OCI-LY7 (cell line): ENCODE measurements around the gene PTP4A1. TPM values are rescaled to one million over a fixed set of nuclear protein-coding genes. Genes with fewer than 3 reads are reported as not detected.

Experiments
- BruUV-seq: library from RNA; stranded (reverse); fragments of 400-500 nt; replicated peaks from 2 replicates; lab custom pipeline; 2021; lab: Mats Ljungman, UMichigan
- CTCF ChIA-PET: fragments of 300-600 bp; sonication (Branson Sonifier 250); formaldehyde crosslinking; loops from one replicate; lab custom pipeline; 2022; ENCODE audit warnings: antibody characterized with exemption; ENCODE audit not compliant: unreplicated experiment; lab: Charles Lee
- POLR2A ChIA-PET: fragments of 300-600 bp; sonication (Branson Sonifier 250); formaldehyde crosslinking; loops from one replicate; lab custom pipeline; 2022; ENCODE audit warnings: antibody characterized with exemption; lab: Charles Lee
- DNase-seq: peaks from one replicate; pipeline ENCODE4 v3.0.0-alpha.2; 2015; ENCODE audit warnings: low spot score
- H2AFZ ChIP-seq: fragments of 200-600 bp; sonication (generic), shearing (Covaris generic); 2 replicates; pipeline ENCODE4 v1.6.1; 2014; ENCODE audit warnings: mild to moderate bottlenecking, antibody characterized with exemption, low read length, moderate library complexity
- H3K27ac ChIP-seq: fragments of 200-600 bp; sonication (generic); 2 replicates; pipeline ENCODE4 v1.5.1; 2014; ENCODE audit warnings: mixed run types, low read depth, mild to moderate bottlenecking, moderate library complexity, low read length, inconsistent platforms; ENCODE audit not compliant: poor library complexity, severe bottlenecking
- H3K36me3 ChIP-seq: fragments of 200-600 bp; sonication (generic); 2 replicates; pipeline ENCODE4 v1.6.1; 2014; ENCODE audit warnings: mild to moderate bottlenecking, antibody characterized with exemption, low read length, moderate library complexity, mixed read lengths; ENCODE audit not compliant: insufficient read depth
- H3K4me1 ChIP-seq: fragments of 200-600 bp; sonication (generic); 2 replicates; pipeline ENCODE4 v1.5.1; 2014; ENCODE audit warnings: mild to moderate bottlenecking, low read length; ENCODE audit not compliant: insufficient read depth, poor library complexity, severe bottlenecking
- H3K4me2 ChIP-seq: fragments of 200-600 bp; sonication (generic); 2 replicates; pipeline ENCODE4 v1.6.1; 2014; ENCODE audit warnings: mild to moderate bottlenecking, low read length
- H3K4me3 ChIP-seq: fragments of 200-600 bp; sonication (generic); 2 replicates; pipeline ENCODE4 v1.5.1; 2014; ENCODE audit warnings: mild to moderate bottlenecking, low read depth, low read length; ENCODE audit not compliant: poor library complexity, severe bottlenecking
- H3K79me2 ChIP-seq: fragments of 200-600 bp; sonication (generic); 2 replicates; pipeline ENCODE4 v1.6.1; 2016; ENCODE audit warnings: low read depth, mild to moderate bottlenecking, low read length, moderate library complexity, mixed read lengths; ENCODE audit not compliant: insufficient read depth
- H3K9me2 ChIP-seq: fragments of 200-600 bp; sonication (generic); 2 replicates; pipeline ENCODE4 v1.6.1; 2016; ENCODE audit warnings: mild to moderate bottlenecking, low read length, mixed read lengths; ENCODE audit not compliant: insufficient read depth
- H3K9me3 ChIP-seq: fragments of 200-600 bp; sonication (generic); 2 replicates; pipeline ENCODE4 v1.6.1; 2014; ENCODE audit warnings: mild to moderate bottlenecking, mixed run types, low read length, mixed read lengths
- H4K20me1 ChIP-seq: fragments of 200-600 bp; sonication (generic); 2 replicates; pipeline ENCODE4 v1.6.1; 2014; ENCODE audit warnings: mild to moderate bottlenecking, antibody characterized with exemption, low read length, moderate library complexity, mixed read lengths; ENCODE audit not compliant: insufficient read depth
- CTCF ChIP-seq: fragments of 200-600 bp; sonication (generic); conservative IDR thresholded peaks from 2 replicates; pipeline ENCODE4 v1.5.1; 2014; ENCODE audit warnings: mild to moderate bottlenecking, antibody characterized with exemption, low read length, moderate library complexity, mixed read lengths
- EZH2phosphoT487 ChIP-seq: fragments of 200-600 bp; sonication (generic); IDR thresholded peaks from 2 replicates; pipeline ENCODE4 v1.6.1; 2018; ENCODE audit warnings: low read depth, borderline replicate concordance, mild to moderate bottlenecking, mixed run types, antibody characterized with exemption, low read length, moderate library complexity, mixed read lengths
- intact Hi-C: fragments of 100-400 bp; cut with micrococcal nuclease; formaldehyde crosslinking; loops from one replicate; pipeline ENCODE4 v1.10.0; 2022; ENCODE audit not compliant: unreplicated experiment
- small RNA-seq: library from RNA; depleted of rRNA; stranded (forward); fragments of <200 nt; gene quantifications from one replicate; pipeline ENCODE3, GENCODE V24; 2014
- total RNA-seq, 2 experiments: library from RNA; depleted of rRNA in 1 of 2; stranded (reverse); fragments of >200 nt in 1 of 2; shearing (Covaris generic) in 1 of 2; gene quantifications; 2 replicates each; pipeline ENCODE4 v1.2.3, GENCODE V29; 2014 to 2022

The PTP4A1 gene
- total RNA-seq, 2 experiments from 2014 or later: 21.2 to 76.0 TPM

GRCh38 chr6:63611560-63611959 lies 39.3 kb downstream of the PTP4A1 start:
- TF ChIP-seq CTCF: no peak
- TF ChIP-seq EZH2phosphoT487: no peak
- CTCF ChIA-PET: interaction anchor here (0.8 kb wide), 1 partner anchor 142 kb away, joined by 3 read pairs; no protein-coding TSS in a partner anchor
- POLR2A ChIA-PET: interaction anchor here (0.6 to 2.1 kb wide), 3 partner anchors 12 to 187 kb away, joined by 3 to 8 read pairs (median 4); no protein-coding TSS in a partner anchor
- no TSS peak for BruUV-seq
- H4K20me1 ChIP-seq: no peaks in the 10 kb centered on the region
- DNase-seq: no peak
- no peaks in the 10 kb centered on the region for H3K36me3 ChIP-seq
- no peak overlapping the region for H3K27ac ChIP-seq
- intact Hi-C loops: no loop called here
- no peaks in the 10 kb centered on the region for H3K79me2 ChIP-seq
- no peaks in the 10 kb centered on the region for H3K9me3 ChIP-seq
- H3K9me2 ChIP-seq: no peaks in the 10 kb centered on the region
- no peak overlapping the region for H2AFZ ChIP-seq
- H3K4me1 ChIP-seq: no peaks in the 10 kb centered on the region
- H3K4me2 ChIP-seq: no peak overlapping the region
- no peak overlapping the region for H3K4me3 ChIP-seq

DNA sequence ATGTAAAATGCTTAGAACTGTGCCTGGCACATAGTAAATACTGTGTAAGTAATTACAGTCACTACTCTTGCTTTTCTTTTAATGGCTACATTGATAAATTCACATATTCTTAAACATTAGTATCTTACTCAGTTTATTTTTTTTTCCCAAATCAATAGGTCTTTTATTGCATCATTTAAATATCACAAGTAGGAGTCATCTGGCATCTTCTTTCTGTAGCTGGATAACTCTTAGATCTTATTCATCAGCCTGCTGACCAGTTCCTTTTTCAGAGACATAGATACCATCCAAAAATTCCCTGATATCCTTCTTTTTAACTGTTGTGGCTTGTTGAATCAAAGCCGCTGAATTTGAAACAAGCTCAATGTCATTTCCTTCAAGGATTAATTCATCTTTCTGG lies 43.3 kb downstream of the PTP4A1 start:
- no TSS peak for BruUV-seq
- H2AFZ ChIP-seq: no peak overlapping the region

More for the DNA sequence above, 43.3 kb downstream of the PTP4A1 start:
- DNase-seq: no peak
- ChIA-PET CTCF (no interaction called here), POLR2A (interaction anchor here (1.6 kb wide), 1 partner anchor 13 kb away, joined by 5 read pairs; no protein-coding TSS in a partner anchor)
- intact Hi-C loops: no loop called here
- Histone ChIP-seq H3K4me2 (no peak overlapping the region), H3K9me2 (no peaks in the 10 kb centered on the region), H3K36me3 (no peaks in the 10 kb centered on the region), H3K4me3 (no peak overlapping the region), H3K4me1 (no peaks in the 10 kb centered on the region), H3K27ac (no peak overlapping the region), H3K9me3 (no peaks in the 10 kb centered on the region), H4K20me1 (no peaks in the 10 kb centered on the region), H3K79me2 (no peaks in the 10 kb centered on the region)
- TF ChIP-seq EZH2phosphoT487 (no peak), CTCF (no peak)

Small RNA genes within 50 kb of the gene (small RNA-seq; reads per million reads assigned to genes)
- not detected for gene AL513043.1

Other genes with a start within 250 kb of the PTP4A1 start
- 54.0 and 54.8 TPM in 2 replicates for gene PHF3, start 63.3 kb downstream of the PTP4A1 start, total RNA-seq (2014; rRNA removed; shearing (Covaris generic))
- 92.5 and 106 TPM in 2 replicates for gene PHF3, start 63.3 kb downstream of the PTP4A1 start, total RNA-seq (2022)